Stimulated activated memory B cell treated with anti-CD40 and anti-IgM and Interleukin-4, amounts not matched to agents 10 μg/mL and 1 μg/mL and 100 μg/mL, for 72 hours (primary cell): ENCODE measurements around the gene ARHGAP30.

Experiments used
- ATAC-seq: fragments of 150-1000 bp; cut with Tn5 transposase; 2 replicates; pipeline ENCODE4 v1.10.0; 2021
- H3K27ac Mint-ChIP-seq: one replicate; pipeline ENCODE4 v1.8.0; 2022; ENCODE audit warnings: mild to moderate bottlenecking, mixed read lengths
- H3K27me3 Mint-ChIP-seq: one replicate; pipeline ENCODE4 v1.8.0; 2022; ENCODE audit warnings: mixed read lengths
- H3K36me3 Mint-ChIP-seq: one replicate; pipeline ENCODE4 v1.8.0; 2022; ENCODE audit warnings: mixed read lengths
- H3K4me1 Mint-ChIP-seq: one replicate; pipeline ENCODE4 v1.8.0; 2022; ENCODE audit warnings: mixed read lengths
- H3K4me3 Mint-ChIP-seq: one replicate; pipeline ENCODE4 v1.8.0; 2022; ENCODE audit warnings: mild to moderate bottlenecking, moderate library complexity, mixed read lengths
- H3K9me3 Mint-ChIP-seq: one replicate; pipeline ENCODE4 v1.8.0; 2022; ENCODE audit warnings: mixed read lengths

The ARHGAP30 gene

GRCh38 chr1:161081519-161081918 lies 11.8 kb upstream of the ARHGAP30 start:
- no peaks in the 10 kb centered on the region for H3K9me3 Mint-ChIP-seq
- H3K4me3 Mint-ChIP-seq, result no peak overlapping the region
- no peaks in the 10 kb centered on the region for H3K4me1 Mint-ChIP-seq
- peaks cover 10% of the 10 kb centered on the region for H3K27me3 Mint-ChIP-seq
- H3K36me3 Mint-ChIP-seq, result no peaks in the 10 kb centered on the region
- no peak for ATAC-seq
- no peak overlapping the region for H3K27ac Mint-ChIP-seq

- Mint-ChIP-seq H3K27ac (no peak overlapping the region), H3K36me3 (no peaks in the 10 kb centered on the region), H3K4me1 (no peaks in the 10 kb centered on the region), H3K4me3 (no peak overlapping the region), H3K27me3 (peaks cover 2% of the 10 kb centered on the region), H3K9me3 (no peaks in the 10 kb centered on the region)
- ATAC-seq, result no peak
Observed at GRCh38 chr1:161080441-161081405, 11.0 kb upstream of the ARHGAP30 start.

GRCh38 chr1:161079436-161080110 lies 9.9 kb upstream of the ARHGAP30 start:
- ATAC-seq, result no peak
- no peaks in the 10 kb centered on the region for H3K27me3 Mint-ChIP-seq
- no peaks in the 10 kb centered on the region for H3K9me3 Mint-ChIP-seq
- no peaks in the 10 kb centered on the region for H3K36me3 Mint-ChIP-seq
- peak overlapping the region; percentile 44 for H3K4me3 Mint-ChIP-seq
- no peaks in the 10 kb centered on the region for H3K4me1 Mint-ChIP-seq
- no peak overlapping the region for H3K27ac Mint-ChIP-seq

GRCh38 chr1:161077426-161077825 lies 7.7 kb upstream of the ARHGAP30 start:
- Mint-ChIP-seq H3K4me1 (no peaks in the 10 kb centered on the region), H3K27ac (no peak overlapping the region), H3K4me3 (no peak overlapping the region), H3K36me3 (no peaks in the 10 kb centered on the region), H3K9me3 (no peaks in the 10 kb centered on the region), H3K27me3 (no peaks in the 10 kb centered on the region)
- no peak for ATAC-seq

- ATAC-seq, result no peak
- Mint-ChIP-seq H3K4me3 (no peak overlapping the region), H3K27me3 (no peaks in the 10 kb centered on the region)
Observed at GRCh38 chr1:161076410-161076809, 6.7 kb upstream of the ARHGAP30 start.

GRCh38 chr1:161074676-161075368 lies 5.1 kb upstream of the ARHGAP30 start:
- H3K27me3 Mint-ChIP-seq, result no peaks in the 10 kb centered on the region
- no peak overlapping the region for H3K27ac Mint-ChIP-seq
- H3K9me3 Mint-ChIP-seq, result no peaks in the 10 kb centered on the region
- H3K4me3 Mint-ChIP-seq, result no peak overlapping the region
- ATAC-seq, result no peak
- H3K4me1 Mint-ChIP-seq, result peaks cover 12% of the 10 kb centered on the region
- no peaks in the 10 kb centered on the region for H3K36me3 Mint-ChIP-seq

More at GRCh38 chr1:161076410-161076809, 6.7 kb upstream of the ARHGAP30 start:
- H3K9me3 Mint-ChIP-seq, result no peaks in the 10 kb centered on the region
- no peaks in the 10 kb centered on the region for H3K36me3 Mint-ChIP-seq
- peaks cover 8% of the 10 kb centered on the region for H3K4me1 Mint-ChIP-seq
- H3K27ac Mint-ChIP-seq, result no peak overlapping the region

GRCh38 chr1:161073474-161074121 lies 3.9 kb upstream of the ARHGAP30 start:
- Mint-ChIP-seq H3K4me3 (no peak overlapping the region), H3K27me3 (no peaks in the 10 kb centered on the region), H3K9me3 (no peaks in the 10 kb centered on the region), H3K4me1 (peaks cover 12% of the 10 kb centered on the region), H3K27ac (no peak overlapping the region), H3K36me3 (peaks cover 12% of the 10 kb centered on the region)
- ATAC-seq, result no peak

GRCh38 chr1:161072751-161073449 lies 3.2 kb upstream of the ARHGAP30 start:
- H3K27ac Mint-ChIP-seq, result no peak overlapping the region
- no peaks in the 10 kb centered on the region for H3K9me3 Mint-ChIP-seq
- H3K4me3 Mint-ChIP-seq, result no peak overlapping the region
- peaks cover 17% of the 10 kb centered on the region for H3K36me3 Mint-ChIP-seq
- peaks cover 19% of the 10 kb centered on the region for H3K4me1 Mint-ChIP-seq
- ATAC-seq, result no peak
- no peaks in the 10 kb centered on the region for H3K27me3 Mint-ChIP-seq

GRCh38 chr1:161071886-161072371 lies 2.2 kb upstream of the ARHGAP30 start:
- Mint-ChIP-seq H3K9me3 (no peaks in the 10 kb centered on the region), H3K4me3 (no peak overlapping the region), H3K27me3 (no peaks in the 10 kb centered on the region), H3K36me3 (peaks cover 25% of the 10 kb centered on the region), H3K27ac (peak overlapping the region; percentile 94), H3K4me1 (peaks cover 29% of the 10 kb centered on the region)
- no peak for ATAC-seq

- no peaks in the 10 kb centered on the region for H3K27me3 Mint-ChIP-seq
- no peak for ATAC-seq
- no peak overlapping the region for H3K4me3 Mint-ChIP-seq
- peaks cover 40% of the 10 kb centered on the region for H3K4me1 Mint-ChIP-seq
- H3K36me3 Mint-ChIP-seq, result peaks cover 31% of the 10 kb centered on the region
- no peaks in the 10 kb centered on the region for H3K9me3 Mint-ChIP-seq
- H3K27ac Mint-ChIP-seq, result peak overlapping the region; percentile 94
Observed at GRCh38 chr1:161070761-161071160, 1.1 kb upstream of the ARHGAP30 start.

GRCh38 chr1:161069241-161069640 lies 450 bp downstream of the ARHGAP30 start:
- peak overlapping the region; percentile 94 for H3K27ac Mint-ChIP-seq
- peaks cover 38% of the 10 kb centered on the region for H3K36me3 Mint-ChIP-seq
- H3K4me3 Mint-ChIP-seq, result peak overlapping the region; percentile 93
- no peak for ATAC-seq
- H3K27me3 Mint-ChIP-seq, result no peaks in the 10 kb centered on the region
- H3K9me3 Mint-ChIP-seq, result no peaks in the 10 kb centered on the region
- H3K4me1 Mint-ChIP-seq, result peaks cover 53% of the 10 kb centered on the region

- peak; percentile 84 for ATAC-seq
- Mint-ChIP-seq H3K27me3 (no peaks in the 10 kb centered on the region), H3K4me1 (peaks cover 60% of the 10 kb centered on the region), H3K27ac (peak overlapping the region; percentile 94), H3K36me3 (peaks cover 43% of the 10 kb centered on the region), H3K4me3 (peak overlapping the region; percentile 93), H3K9me3 (no peaks in the 10 kb centered on the region)
Observed at GRCh38 chr1:161068306-161069234, 1.1 kb downstream of the ARHGAP30 start.

GRCh38 chr1:161066694-161067093 lies 3.0 kb downstream of the ARHGAP30 start:
- Mint-ChIP-seq H3K27me3 (no peaks in the 10 kb centered on the region), H3K4me3 (peak overlapping the region; percentile 93), H3K9me3 (no peaks in the 10 kb centered on the region), H3K27ac (peak overlapping the region; percentile 94), H3K36me3 (peaks cover 50% of the 10 kb centered on the region), H3K4me1 (peaks cover 72% of the 10 kb centered on the region)
- ATAC-seq, result no peak
